H1 (cell line): ENCODE data around the gene AMBP. TPM values are rescaled to one million over a fixed set of nuclear protein-coding genes. Genes with fewer than 3 reads are reported as not detected.
A peak's percentile ranks its signal among the peaks of the same experiment; 100 is the strongest.

Experiments used
- CTCF ChIA-PET: fragments of 300-600 bp; sonication (Branson Sonifier 250); formaldehyde crosslinking; loops from one replicate; lab custom pipeline; 2021; ENCODE audit not compliant: partially characterized antibody; lab: Charles Lee
- POLR2A ChIA-PET: fragments of 300-600 bp; sonication (Branson Sonifier 250); formaldehyde crosslinking; loops from one replicate; lab custom pipeline; 2021; ENCODE audit warnings: inconsistent platforms; ENCODE audit not compliant: partially characterized antibody; lab: Charles Lee
- DNase-seq, 2 experiments: peaks; one replicate each; pipeline versions ENCODE4 v3.0.0 to v3.0.0-alpha.2; 2010 to 2022; ENCODE audit warnings: low spot score in 2 of 2, low read depth in 1 of 2, mixed read lengths in 1 of 2
- FAIRE-seq: peaks from 2 replicates; lab custom pipeline; 2011; peaks lifted over from hg19 to GRCh38; lab: Jason Lieb, UNC
- H2AFZ ChIP-seq: 2 replicates; pipeline ENCODE4 v1.8.1; 2012; ENCODE audit warnings: low read length, inconsistent platforms
- H2AK5ac ChIP-seq: 2 replicates; pipeline ENCODE4 v1.6.1; 2013; ENCODE audit warnings: low read depth, low read length
- H2BK120ac ChIP-seq: replicated peaks from 2 replicates; pipeline ENCODE3; 2013; ENCODE audit warnings: low read depth, low read length, inconsistent platforms
- H2BK12ac ChIP-seq: 2 replicates; pipeline ENCODE4 v1.6.1; 2013; ENCODE audit warnings: low read depth, low read length
- H2BK15ac ChIP-seq: 2 replicates; pipeline ENCODE4 v1.6.1; 2013; ENCODE audit warnings: low read length
- H2BK20ac ChIP-seq: 2 replicates; pipeline ENCODE4 v1.6.1; 2013; ENCODE audit warnings: low read length
- H2BK5ac ChIP-seq: 2 replicates; pipeline ENCODE4 v1.6.1; 2013; ENCODE audit warnings: low read depth, low read length
- H3K14ac ChIP-seq: 2 replicates; pipeline ENCODE4 v1.6.1; 2013; ENCODE audit warnings: inconsistent platforms; ENCODE audit not compliant: insufficient read length
- H3K18ac ChIP-seq: 2 replicates; pipeline ENCODE4 v1.6.1; 2013; ENCODE audit warnings: low read length; ENCODE audit errors: extremely low read depth
- H3K23ac ChIP-seq: 2 replicates; pipeline ENCODE4 v1.6.1; 2013; ENCODE audit warnings: inconsistent platforms; ENCODE audit not compliant: insufficient read length
- H3K23me2 ChIP-seq: 2 replicates; pipeline ENCODE4 v1.6.1; 2013; ENCODE audit warnings: low read depth, low read length
- H3K27ac ChIP-seq: 2 replicates; pipeline ENCODE4 v1.6.1; 2011; ENCODE audit warnings: low read depth, low read length, inconsistent platforms
- H3K27me3 ChIP-seq, 4 experiments: replicated peaks in 1 of 4; 1 replicate in 1 of 4; 2 replicates in 3 of 4; pipeline versions ENCODE4 v1.6.1 to v1.8.1; 2011 to 2013; ENCODE audit warnings: low read length in 3 of 4, mild to moderate bottlenecking in 3 of 4, inconsistent platforms in 2 of 4, mixed read lengths in 2 of 4, moderate library complexity in 1 of 4; ENCODE audit not compliant: control insufficient read depth in 3 of 4, insufficient read depth in 3 of 4; ENCODE audit errors: extremely low read depth in 1 of 4
- H3K36me3 ChIP-seq, 4 experiments: 2 replicates each; pipeline versions ENCODE4 v1.6.1 to v1.8.1; 2011 to 2013; ENCODE audit warnings: mild to moderate bottlenecking in 4 of 4, low read length in 3 of 4, moderate library complexity in 2 of 4, control low read depth in 1 of 4, inconsistent platforms in 1 of 4; ENCODE audit not compliant: insufficient read depth in 4 of 4, control insufficient read depth in 2 of 4
- H3K4ac ChIP-seq: replicated peaks from 2 replicates; pipeline ENCODE3; 2013; ENCODE audit warnings: low read length, low read depth, mixed read lengths, inconsistent platforms; ENCODE audit not compliant: insufficient read length
- H3K4me1 ChIP-seq, 4 experiments: replicated peaks in 1 of 4; 1 replicate in 1 of 4; 2 replicates in 3 of 4; pipeline versions ENCODE4 v1.6.1 to v1.8.1; 2011 to 2013; ENCODE audit warnings: low read length in 3 of 4, inconsistent platforms in 2 of 4, mixed read lengths in 1 of 4; ENCODE audit not compliant: insufficient read depth in 4 of 4, control insufficient read depth in 3 of 4
- H3K4me2 ChIP-seq, 2 experiments: 2 replicates each; pipeline versions ENCODE4 v1.6.1 to v1.8.1; 2011 to 2013; ENCODE audit warnings: low read depth in 2 of 2, low read length in 2 of 2, control low read depth in 1 of 2, inconsistent platforms in 1 of 2, mild to moderate bottlenecking in 1 of 2; ENCODE audit not compliant: insufficient read depth in 1 of 2
- H3K4me3 ChIP-seq, 4 experiments: fragments of 200-600, 300-600 bp in 1 of 4; sonication (generic), shearing (Covaris generic), sonication (Bioruptor Twin) in 1 of 4; 2 replicates each; pipeline versions ENCODE4 v1.5.1 to v1.8.1; 2011 to 2016; ENCODE audit warnings: low read length in 4 of 4, low read depth in 3 of 4, control low read depth in 2 of 4, inconsistent platforms in 2 of 4, mild to moderate bottlenecking in 2 of 4, mixed read lengths in 1 of 4, moderate library complexity in 1 of 4; ENCODE audit not compliant: insufficient read depth in 2 of 4; ENCODE audit errors: extremely low read depth in 1 of 4
- H3K56ac ChIP-seq: replicated peaks from 2 replicates; pipeline ENCODE3; 2013; ENCODE audit warnings: low read depth, mild to moderate bottlenecking, mixed read lengths, low read length, inconsistent platforms; ENCODE audit not compliant: insufficient read length
- H3K79me1 ChIP-seq: 2 replicates; pipeline ENCODE4 v1.6.1; 2013; ENCODE audit warnings: low read depth, low read length, control low read depth
- H3K79me2 ChIP-seq, 2 experiments: 2 replicates each; pipeline versions ENCODE4 v1.6.1 to v1.8.1; 2012 to 2013; ENCODE audit warnings: low read length in 2 of 2, mild to moderate bottlenecking in 2 of 2, inconsistent platforms in 1 of 2; ENCODE audit not compliant: insufficient read depth in 2 of 2, control insufficient read depth in 1 of 2
- H3K9ac ChIP-seq, 4 experiments: replicated peaks in 1 of 4; 1 replicate in 1 of 4; 2 replicates in 3 of 4; pipeline versions ENCODE4 v1.6.1 to v1.8.1; 2011 to 2013; ENCODE audit warnings: low read depth in 3 of 4, low read length in 3 of 4, control low read depth in 2 of 4, mild to moderate bottlenecking in 2 of 4, moderate library complexity in 2 of 4, inconsistent platforms in 1 of 4; ENCODE audit errors: extremely low read depth in 1 of 4
- H3K9me3 ChIP-seq, 2 experiments: 2 replicates each; pipeline versions ENCODE4 v1.6.1 to v1.8.1; 2012 to 2013; ENCODE audit warnings: mild to moderate bottlenecking in 2 of 2, moderate library complexity in 2 of 2, control low read depth in 1 of 2, inconsistent platforms in 1 of 2, low read depth in 1 of 2, low read length in 1 of 2, mixed read lengths in 1 of 2; ENCODE audit not compliant: insufficient read depth in 2 of 2
- H4K20me1 ChIP-seq, 2 experiments: replicated peaks in 1 of 2; 2 replicates each; pipeline versions ENCODE3 to v1.8.1; 2011 to 2013; ENCODE audit warnings: inconsistent platforms in 2 of 2, low read length in 2 of 2, mild to moderate bottlenecking in 1 of 2; ENCODE audit not compliant: insufficient read depth in 2 of 2, control insufficient read depth in 1 of 2
- H4K5ac ChIP-seq: 2 replicates; pipeline ENCODE4 v1.6.1; 2013; ENCODE audit warnings: low read length, low read depth, mixed read lengths, inconsistent platforms; ENCODE audit not compliant: insufficient read length
- H4K8ac ChIP-seq: 2 replicates; pipeline ENCODE4 v1.8.0; 2013; ENCODE audit warnings: mild to moderate bottlenecking, moderate library complexity, low read length, inconsistent platforms; ENCODE audit not compliant: insufficient read depth; ENCODE audit errors: extremely low read depth
- H4K91ac ChIP-seq: replicated peaks from 2 replicates; pipeline ENCODE3; 2013; ENCODE audit warnings: low read length, mixed read lengths, inconsistent platforms; ENCODE audit not compliant: insufficient read length
- BCL11A ChIP-seq, 2 experiments: IDR thresholded peaks; one replicate each; pipeline ENCODE4 v1.6.1; 2011; ENCODE audit warnings: low read depth in 2 of 2, low read length in 2 of 2, mild to moderate bottlenecking in 2 of 2
- POLR2AphosphoS5 ChIP-seq: IDR thresholded peaks from 2 replicates; pipeline ENCODE4 v1.6.1; 2011; ENCODE audit warnings: low read depth, low read length
- POU5F1 ChIP-seq: IDR thresholded peaks from 2 replicates; pipeline ENCODE4 v1.6.1; 2011; ENCODE audit warnings: low read depth, mild to moderate bottlenecking, low read length, moderate library complexity
- RBBP5 ChIP-seq: IDR thresholded peaks from 2 replicates; pipeline ENCODE4 v1.7.1; 2012; ENCODE audit warnings: low read depth, mild to moderate bottlenecking, inconsistent platforms, low read length, moderate library complexity, borderline replicate concordance
- RNF2 ChIP-seq: fragments of 200-900, 300-1000 bp; sonication (generic); IDR thresholded peaks from 2 replicates; pipeline ENCODE4 v1.7.1; 2016; ENCODE audit warnings: borderline replicate concordance, low read depth, mild to moderate bottlenecking, antibody characterized with exemption, low read length; ENCODE audit not compliant: poor library complexity, severe bottlenecking; ENCODE audit errors: missing control alignments
- SIRT6 ChIP-seq: IDR thresholded peaks from one replicate; pipeline ENCODE4 v1.7.1; 2012; ENCODE audit warnings: low read length, inconsistent platforms
- WGBS, 2 experiments: shearing (Covaris generic) in 1 of 2; methylation state at CpG; one replicate each; pipeline versions ENCODE4 v1.1.6 to v1.1.7; 2013 to 2015; ENCODE audit warnings: low lambda C conversion rate in 2 of 2, mixed read lengths in 2 of 2, inconsistent platforms in 1 of 2, low coverage in 1 of 2, missing lambda C conversion rate in 1 of 2; ENCODE audit not compliant: insufficient replicate concordance in 2 of 2, insufficient coverage in 1 of 2, insufficient read length in 1 of 2; ENCODE audit errors: extremely low coverage in 1 of 2, missing lambda C conversion rate in 1 of 2; 5-methylcytosine and 5-hydroxymethylcytosine counted together
- polyA plus RNA-seq, 7 experiments: library from polyadenylated mRNA; depleted of rRNA in 3 of 7; stranded (reverse) in 5 of 7; unstranded in 2 of 7; fragments of >200 nt in 5 of 7; fragments of 200-250 nt in 2 of 7; gene quantifications; 1 replicate in 5 of 7; 2 replicates in 1 of 7; 4 replicates in 1 of 7; pipeline versions ENCODE4 v1.2.1 to v1.2.3, GENCODE V29; 2011 to 2013; ENCODE audit warnings: missing spikeins in 2 of 7, mixed read lengths in 2 of 7
- total RNA-seq: library from RNA; stranded (reverse); fragmentation: NEBNext Ultra II Directional; extraction: Animal tissue kit (Norgen Biotek cat#: 25700); gene quantifications from 2 replicates; pipeline ENCODE4 v1.2.1, GENCODE V29; 2021
- TF ChIP-seq, protein P1 (sequence below): IDR thresholded peaks from 2 replicates; pipeline ENCODE4 v1.6.1; 2012; ENCODE audit warnings: low read length, inconsistent platforms

AMBP gene
- total and polyA plus RNA-seq, 2 of the 8 experiments (the other 6 are each of a cell fraction or from before 2014, with no cell fraction given), result 3.0 to 4.0 TPM

DNA sequence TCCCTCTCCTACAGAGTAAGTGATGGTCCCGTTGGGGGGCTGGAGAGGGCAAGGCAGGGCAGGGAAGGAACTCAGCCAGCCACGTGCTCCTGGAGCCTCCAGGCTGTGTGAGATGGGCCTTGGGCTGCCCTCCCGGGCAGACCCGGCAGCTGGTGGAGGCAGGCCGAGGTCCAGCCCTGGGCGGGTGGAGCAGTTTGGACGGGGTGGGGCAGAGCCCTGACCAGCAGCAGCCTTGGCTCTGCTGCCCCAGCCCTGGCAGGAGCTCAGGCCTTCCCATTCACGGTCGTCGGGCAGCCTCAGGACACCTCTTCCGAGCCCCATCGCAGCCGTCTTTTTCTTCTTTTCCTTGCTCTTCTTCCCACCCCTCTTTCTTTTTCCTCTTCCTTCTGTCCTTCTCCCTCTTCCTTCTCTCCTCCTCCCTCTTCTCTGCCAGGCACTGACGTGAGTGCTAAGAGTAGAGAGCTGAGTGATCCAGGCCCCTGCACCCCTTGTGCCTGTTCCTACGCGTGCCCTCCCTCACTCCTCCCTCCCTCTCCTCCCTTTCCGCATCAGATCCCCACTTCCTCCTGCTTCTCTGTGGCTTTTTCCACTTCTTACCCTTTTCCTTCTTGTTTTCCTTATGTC, 42.8 kb downstream of the AMBP start:
- H3K36me3 ChIP-seq, result peaks cover 0 to 16% (median 4%) of the 10 kb centered on the region in 4 experiments; a peak in 4 of 8 replicates
- no peak overlapping the region for H4K91ac ChIP-seq
- no peaks in the 10 kb centered on the region for H3K27me3 ChIP-seq
- TF ChIP-seq RBBP5, result no peak
- no peak for TF ChIP-seq SIRT6
- no peak for TF ChIP-seq RNF2
- no peak for TF ChIP-seq BCL11A (IDR thresholded peaks at IDR 0.05; ENCODE audit: low read depth in 2 of 2, low read length in 2 of 2)
- TF ChIP-seq, protein P1, sequence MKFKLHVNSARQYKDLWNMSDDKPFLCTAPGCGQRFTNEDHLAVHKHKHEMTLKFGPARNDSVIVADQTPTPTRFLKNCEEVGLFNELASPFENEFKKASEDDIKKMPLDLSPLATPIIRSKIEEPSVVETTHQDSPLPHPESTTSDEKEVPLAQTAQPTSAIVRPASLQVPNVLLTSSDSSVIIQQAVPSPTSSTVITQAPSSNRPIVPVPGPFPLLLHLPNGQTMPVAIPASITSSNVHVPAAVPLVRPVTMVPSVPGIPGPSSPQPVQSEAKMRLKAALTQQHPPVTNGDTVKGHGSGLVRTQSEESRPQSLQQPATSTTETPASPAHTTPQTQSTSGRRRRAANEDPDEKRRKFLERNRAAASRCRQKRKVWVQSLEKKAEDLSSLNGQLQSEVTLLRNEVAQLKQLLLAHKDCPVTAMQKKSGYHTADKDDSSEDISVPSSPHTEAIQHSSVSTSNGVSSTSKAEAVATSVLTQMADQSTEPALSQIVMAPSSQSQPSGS, result no peak
- TF ChIP-seq POLR2AphosphoS5, result no peak
- no peak for TF ChIP-seq POU5F1
- no peak overlapping the region for H3K56ac ChIP-seq
- H4K8ac ChIP-seq, result no peak overlapping the region
- H3K79me2 ChIP-seq, result no peaks in the 10 kb centered on the region
- H3K18ac ChIP-seq, result no peak overlapping the region
- H2BK12ac ChIP-seq, result no peak overlapping the region
- H2BK120ac ChIP-seq, result no peak overlapping the region
- no peak overlapping the region for H3K14ac ChIP-seq
- H3K79me1 ChIP-seq, result no peaks in the 10 kb centered on the region
- no peak overlapping the region for H3K4ac ChIP-seq
- ChIA-PET POLR2A (interaction anchor here (0.7 kb wide), 1 partner anchor 294 kb away, joined by 4 read pairs; no protein-coding TSS in a partner anchor), CTCF (interaction anchor here (0.7 to 3.6 kb wide), 9 partner anchors 11 to 302 kb away, joined by 3 to 11 read pairs (median 3); no protein-coding TSS in a partner anchor)
- FAIRE-seq, result no peak
- H4K20me1 ChIP-seq, result no peaks in the 10 kb centered on the region
- H3K27ac ChIP-seq, result no peak overlapping the region
- WGBS, 2 experiments, result 87% methylated on average over 12 of the region's 17 CpGs; no CpG with 5 or more reads in 1 of the 2 experiments
- no peak overlapping the region for H2AFZ ChIP-seq
- DNase-seq, result peak in 1 of 2 experiments; percentile 29
- H2BK15ac ChIP-seq, result no peak overlapping the region
- H2AK5ac ChIP-seq, result no peak overlapping the region
- H4K5ac ChIP-seq, result no peak overlapping the region
- H3K4me2 ChIP-seq, result no peak overlapping the region
- H3K9ac ChIP-seq, result no peak overlapping the region
- H3K4me3 ChIP-seq, result no peak overlapping the region
- no peak overlapping the region for H3K23ac ChIP-seq
- H3K4me1 ChIP-seq, result peaks cover 0 to 8% (median 6%) of the 10 kb centered on the region in 4 experiments; a peak in 4 of 7 replicates
- no peak overlapping the region for H2BK20ac ChIP-seq
- no peak overlapping the region for H2BK5ac ChIP-seq
- no peaks in the 10 kb centered on the region for H3K9me3 ChIP-seq
- H3K23me2 ChIP-seq, result no peaks in the 10 kb centered on the region; the same call in 1 of the 2 replicates
